GM12873 (cell line): ENCODE data around the gene NADSYN1.

ENCODE experiments used
- TF ChIP-seq, protein P1 (sequence below): IDR thresholded peaks from 2 replicates; pipeline ENCODE4 v1.5.1; 2012; ENCODE audit warnings: low read depth, mild to moderate bottlenecking, moderate library complexity, low read length, control low read depth; ENCODE audit not compliant: insufficient read depth; ENCODE audit errors: missing control alignments

Gene NADSYN1

GRCh38 chr11:71418643-71419042 lies 34.4 kb upstream of the NADSYN1 start:
- TF ChIP-seq, protein P1, sequence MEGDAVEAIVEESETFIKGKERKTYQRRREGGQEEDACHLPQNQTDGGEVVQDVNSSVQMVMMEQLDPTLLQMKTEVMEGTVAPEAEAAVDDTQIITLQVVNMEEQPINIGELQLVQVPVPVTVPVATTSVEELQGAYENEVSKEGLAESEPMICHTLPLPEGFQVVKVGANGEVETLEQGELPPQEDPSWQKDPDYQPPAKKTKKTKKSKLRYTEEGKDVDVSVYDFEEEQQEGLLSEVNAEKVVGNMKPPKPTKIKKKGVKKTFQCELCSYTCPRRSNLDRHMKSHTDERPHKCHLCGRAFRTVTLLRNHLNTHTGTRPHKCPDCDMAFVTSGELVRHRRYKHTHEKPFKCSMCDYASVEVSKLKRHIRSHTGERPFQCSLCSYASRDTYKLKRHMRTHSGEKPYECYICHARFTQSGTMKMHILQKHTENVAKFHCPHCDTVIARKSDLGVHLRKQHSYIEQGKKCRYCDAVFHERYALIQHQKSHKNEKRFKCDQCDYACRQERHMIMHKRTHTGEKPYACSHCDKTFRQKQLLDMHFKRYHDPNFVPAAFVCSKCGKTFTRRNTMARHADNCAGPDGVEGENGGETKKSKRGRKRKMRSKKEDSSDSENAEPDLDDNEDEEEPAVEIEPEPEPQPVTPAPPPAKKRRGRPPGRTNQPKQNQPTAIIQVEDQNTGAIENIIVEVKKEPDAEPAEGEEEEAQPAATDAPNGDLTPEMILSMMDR, result no peak

DNA sequence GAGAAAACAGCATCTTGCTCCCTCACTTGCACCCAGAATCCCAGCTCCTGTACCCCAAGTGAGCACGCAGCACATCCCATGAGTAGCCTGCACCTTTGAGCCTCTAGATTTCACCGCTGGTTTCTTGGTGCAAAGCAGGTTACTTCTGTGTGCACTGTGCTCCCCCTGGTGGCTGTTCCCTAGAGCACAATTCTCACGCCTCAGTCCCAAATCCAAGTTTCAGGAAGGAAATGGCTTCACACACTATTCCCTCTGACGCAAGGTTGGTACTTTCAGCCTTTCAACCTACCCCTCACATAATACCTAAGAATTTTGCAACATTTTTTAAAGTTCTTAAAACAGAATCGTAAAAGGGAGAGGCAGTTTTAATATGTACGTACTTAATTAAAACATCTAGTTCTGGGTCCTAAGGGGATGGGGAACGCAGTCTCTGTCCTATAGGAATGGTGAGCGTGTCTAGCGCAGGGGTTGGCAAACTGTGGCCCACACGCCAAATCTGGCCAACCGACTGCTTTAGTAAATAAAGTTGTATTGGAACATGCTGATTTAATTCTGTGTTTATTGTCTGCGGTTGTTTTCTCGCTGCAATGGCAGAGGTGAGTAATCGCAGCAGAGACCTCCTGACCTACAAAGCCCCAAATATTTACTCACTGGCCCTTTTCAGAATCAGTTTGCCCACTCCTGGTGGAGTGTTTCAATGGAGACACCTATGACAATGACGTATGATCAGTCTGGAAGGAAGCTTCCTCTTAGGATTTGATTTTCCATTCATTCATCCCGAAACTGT lies 32.4 kb upstream of the NADSYN1 start:
- TF ChIP-seq, protein P1, result peak; percentile 93

DNA sequence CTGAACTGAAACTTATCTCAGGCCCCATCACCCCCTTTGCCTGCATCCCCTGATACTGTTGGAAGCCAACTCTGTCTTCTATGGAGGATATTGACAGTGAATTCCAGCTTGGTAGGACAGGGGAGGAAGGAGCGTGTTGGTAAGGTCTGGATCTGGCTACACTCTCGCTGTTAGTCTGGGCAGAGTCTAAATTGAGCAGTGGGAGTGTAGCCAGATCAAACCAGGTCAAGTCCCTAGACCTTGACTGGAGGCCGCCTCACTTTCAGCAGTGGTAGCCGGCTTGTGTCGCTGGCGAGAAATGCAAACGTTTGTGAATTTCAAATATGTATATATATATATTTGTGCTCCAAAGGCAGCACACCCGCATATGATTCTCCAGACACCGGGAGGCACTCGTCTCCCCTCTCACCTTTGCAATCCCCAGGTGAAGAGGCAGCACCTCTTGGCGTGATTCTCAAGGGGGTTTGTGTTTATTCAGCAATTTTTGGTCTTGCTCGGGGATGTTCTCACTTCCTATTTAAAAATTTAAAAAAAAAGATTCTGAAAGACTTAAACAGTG lies 31.5 kb upstream of the NADSYN1 start:
- TF ChIP-seq, protein P1, result no peak

DNA sequence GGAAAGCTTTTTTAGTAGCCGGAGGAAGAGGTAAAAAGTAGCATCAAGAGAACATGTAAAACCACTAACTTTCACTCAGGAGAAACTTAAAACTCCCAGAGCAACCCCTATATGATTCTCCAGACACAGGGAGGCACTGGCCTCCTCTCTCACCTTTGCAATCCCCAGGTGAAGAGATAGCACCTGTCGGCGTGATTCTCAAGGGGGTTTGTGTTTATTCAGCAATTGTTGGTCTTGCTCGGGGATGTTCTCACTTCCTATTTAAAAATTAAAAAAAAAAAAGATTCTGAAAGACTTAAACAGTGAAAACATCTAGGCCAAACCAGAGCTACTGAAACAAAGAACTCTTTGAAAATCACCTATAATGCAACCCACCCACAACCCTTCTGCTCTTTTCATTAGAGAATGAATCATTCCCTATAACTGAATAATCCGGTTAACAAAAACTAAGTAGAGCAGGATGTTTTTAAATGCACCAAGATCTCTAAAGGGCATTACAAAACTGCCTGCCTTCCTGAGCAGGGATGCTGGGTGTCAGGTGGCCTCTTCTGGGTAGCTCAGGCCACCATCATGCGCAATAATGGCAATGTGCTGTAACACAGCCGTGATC lies 29.7 kb upstream of the NADSYN1 start:
- TF ChIP-seq, protein P1, result no peak

- TF ChIP-seq, protein P1, result peak; percentile 10
Observed at GRCh38 chr11:71425409-71425808, 27.6 kb upstream of the NADSYN1 start.

DNA sequence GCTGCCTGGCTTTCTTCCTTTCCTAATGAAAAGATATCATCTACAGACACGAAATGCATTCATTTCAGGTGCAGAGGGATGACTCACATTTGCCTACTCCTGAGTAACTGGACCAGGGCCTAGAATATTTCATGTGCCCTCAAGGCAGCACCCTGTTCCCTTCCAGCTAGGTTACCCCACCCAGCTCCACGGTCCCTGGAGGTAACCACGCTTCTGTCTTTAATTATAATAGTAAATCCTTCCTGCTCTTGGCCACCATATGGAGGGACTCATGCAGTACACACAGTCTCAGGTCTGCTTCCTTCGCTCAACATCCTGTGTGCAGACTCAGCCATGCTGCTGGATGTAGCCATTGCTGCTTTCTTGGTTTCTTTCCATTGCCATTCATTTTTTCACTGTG lies 27.1 kb upstream of the NADSYN1 start:
- TF ChIP-seq, protein P1, result no peak

DNA sequence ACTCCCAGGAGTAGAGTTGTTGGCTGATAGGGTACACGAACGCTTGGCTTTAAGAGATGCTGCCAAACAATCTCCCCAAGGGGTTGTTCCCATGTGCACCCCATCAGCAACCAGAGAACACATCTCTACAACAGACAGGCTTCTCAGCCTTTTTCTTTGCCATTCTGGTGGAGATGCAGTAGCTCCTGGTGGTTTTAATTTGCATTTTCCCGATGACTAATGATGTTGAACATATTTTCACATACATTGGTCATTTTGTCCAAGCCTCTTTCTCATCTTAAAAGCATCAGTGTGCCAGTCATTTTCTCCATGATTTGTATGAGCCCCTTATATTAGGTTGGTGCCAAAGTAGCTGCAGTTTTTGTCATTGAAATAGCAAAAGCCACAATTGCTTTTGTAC lies 26.6 kb upstream of the NADSYN1 start:
- TF ChIP-seq, protein P1, result no peak
